GM23248 (cell line): ENCODE results near the gene SSTR5.

Experiments
- EZH2 ChIP-seq: fragments of 200-600 bp; sonication (generic); IDR thresholded peaks from 2 replicates; pipeline ENCODE4 v1.6.1; 2018; ENCODE audit warnings: antibody characterized with exemption, mild to moderate bottlenecking; ENCODE audit not compliant: insufficient read depth, poor library complexity, severe bottlenecking
- EZH2phosphoT487 ChIP-seq: fragments of 200-600 bp; sonication (generic); IDR thresholded peaks from 2 replicates; pipeline ENCODE4 v1.6.1; 2018; ENCODE audit warnings: antibody characterized with exemption, moderate library complexity, mild to moderate bottlenecking, low read depth; ENCODE audit not compliant: insufficient read depth

DNA sequence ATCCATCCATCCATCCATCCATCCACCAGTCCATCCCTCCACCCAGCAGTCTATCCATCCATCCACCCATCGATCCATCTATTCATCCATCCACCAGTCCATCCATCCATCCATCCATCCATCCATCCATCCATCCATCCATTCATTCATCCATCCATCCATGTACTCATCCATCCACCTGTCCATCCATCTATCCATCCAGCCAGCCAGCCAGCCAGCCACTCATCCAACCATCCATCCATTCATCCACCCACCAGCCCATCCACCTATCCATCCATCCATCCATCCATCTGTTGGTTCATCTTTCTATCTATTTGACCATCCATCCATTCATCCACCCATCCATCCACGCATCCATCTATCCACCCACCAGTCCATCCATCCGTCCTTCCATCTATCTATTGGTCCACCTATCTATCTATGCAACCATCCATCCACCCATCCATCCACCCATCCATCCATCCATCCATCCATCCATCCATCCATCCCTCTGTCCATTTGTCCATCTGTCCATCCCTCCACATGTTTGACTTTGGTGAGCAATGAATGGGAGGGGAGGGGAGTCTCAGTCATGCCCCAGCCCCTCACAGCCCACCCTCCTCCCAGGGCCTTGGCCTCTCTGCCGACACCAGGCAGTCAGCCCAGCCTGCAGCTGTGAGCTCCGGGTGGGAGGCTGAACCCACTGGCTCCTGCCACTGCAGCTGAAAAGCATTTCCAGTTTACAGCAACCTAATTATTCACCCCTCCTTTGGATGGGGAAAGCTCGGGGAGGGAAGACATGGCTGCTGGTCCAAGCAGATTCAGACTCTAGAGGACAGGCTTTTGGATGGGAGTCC, 38.1 kb upstream of the SSTR5 start:
- TF ChIP-seq EZH2 (no peak), EZH2phosphoT487 (no peak)
